ENCODE results near the gene CCDC186. TPM values are rescaled to one million over a fixed set of nuclear protein-coding genes. Genes with fewer than 3 reads are reported as not detected.

The CCDC186 gene
- total RNA-seq, 6 experiments from 2014 or later, result 10.9 to 14.7 (median 12.6) TPM

DNA sequence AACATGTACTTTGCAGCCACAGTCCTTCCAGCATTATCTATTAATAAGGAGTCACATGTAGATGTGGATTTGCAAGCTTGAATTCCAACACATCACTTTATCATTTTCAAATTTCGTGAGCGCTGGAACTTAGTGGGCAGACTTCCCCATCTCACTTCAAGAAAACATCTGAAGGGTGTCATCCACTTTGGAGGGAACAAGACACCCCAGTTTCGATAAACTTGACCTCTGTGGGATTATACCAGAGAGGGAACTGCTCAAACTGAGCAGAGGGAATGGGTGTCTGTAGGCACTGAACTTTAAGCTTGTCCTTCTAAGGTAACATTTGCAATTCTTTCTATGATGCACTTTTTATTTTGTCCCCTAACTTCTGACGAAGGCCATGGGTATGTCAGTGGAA, 102.8 kb downstream of the CCDC186 start:
- H3K9me3 Mint-ChIP-seq, result no peaks in the 10 kb centered on the region
- no peak overlapping the region for H3K27ac Mint-ChIP-seq
- TF ChIP-seq, protein P1, sequence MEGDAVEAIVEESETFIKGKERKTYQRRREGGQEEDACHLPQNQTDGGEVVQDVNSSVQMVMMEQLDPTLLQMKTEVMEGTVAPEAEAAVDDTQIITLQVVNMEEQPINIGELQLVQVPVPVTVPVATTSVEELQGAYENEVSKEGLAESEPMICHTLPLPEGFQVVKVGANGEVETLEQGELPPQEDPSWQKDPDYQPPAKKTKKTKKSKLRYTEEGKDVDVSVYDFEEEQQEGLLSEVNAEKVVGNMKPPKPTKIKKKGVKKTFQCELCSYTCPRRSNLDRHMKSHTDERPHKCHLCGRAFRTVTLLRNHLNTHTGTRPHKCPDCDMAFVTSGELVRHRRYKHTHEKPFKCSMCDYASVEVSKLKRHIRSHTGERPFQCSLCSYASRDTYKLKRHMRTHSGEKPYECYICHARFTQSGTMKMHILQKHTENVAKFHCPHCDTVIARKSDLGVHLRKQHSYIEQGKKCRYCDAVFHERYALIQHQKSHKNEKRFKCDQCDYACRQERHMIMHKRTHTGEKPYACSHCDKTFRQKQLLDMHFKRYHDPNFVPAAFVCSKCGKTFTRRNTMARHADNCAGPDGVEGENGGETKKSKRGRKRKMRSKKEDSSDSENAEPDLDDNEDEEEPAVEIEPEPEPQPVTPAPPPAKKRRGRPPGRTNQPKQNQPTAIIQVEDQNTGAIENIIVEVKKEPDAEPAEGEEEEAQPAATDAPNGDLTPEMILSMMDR (IDR thresholded peaks at IDR 0.05), result no peak
- no peaks in the 10 kb centered on the region for H3K36me3 Mint-ChIP-seq (ENCODE audit: low read depth)
- H3K4me3 Mint-ChIP-seq, result no peak overlapping the region
- H3K27me3 Mint-ChIP-seq (ENCODE audit: insufficient read depth), result peaks cover 9% of the 10 kb centered on the region
- H3K4me1 Mint-ChIP-seq (ENCODE audit: low read depth), result peaks cover 19% of the 10 kb centered on the region
- DNase-seq, result no peak

Other genes starting within 250 kb of the CCDC186 start
- under 1 TPM in 1 of 6 experiments, not detected in 5; 0.07 TPM for gene ADRB1, start 130.3 kb downstream of the CCDC186 start, total RNA-seq (2021; fragmentation: NEBNext Ultra II Directional; extraction: Animal tissue kit (Norgen Biotek cat#: 25700))
- not detected for gene TDRD1, start 5.2 kb upstream of the CCDC186 start, total RNA-seq (2021; fragmentation: NEBNext Ultra II Directional; extraction: Animal tissue kit (Norgen Biotek cat#: 25700))
- gene VWA2, start 65.1 kb upstream of the CCDC186 start, total RNA-seq (2021; fragmentation: NEBNext Ultra II Directional; extraction: Animal tissue kit (Norgen Biotek cat#: 25700)), result under 1 TPM in 1 of 6 experiments, not detected in 5; 0.07 TPM
- under 1 TPM in 2 of 6 experiments, not detected in 4; 0.07 to 0.09 TPM for gene AFAP1L2, start 230.3 kb upstream of the CCDC186 start, total RNA-seq (2021; fragmentation: NEBNext Ultra II Directional; extraction: Animal tissue kit (Norgen Biotek cat#: 25700))

All from HFFc6 (cell line).